Psoas muscle (tissue), 8 donors: ENCODE measurements around the gene ETFA. TPM values are rescaled to one million over a fixed set of nuclear protein-coding genes. Genes with fewer than 3 reads are reported as not detected.

Experiments
- ATAC-seq, 4 donors: fragments of 200-7000 bp; cut with Tn5 transposase; one replicate each; pipeline ENCODE4 v1.9.1; 2020; ENCODE audit warnings: moderate library complexity in 3 of 4, mild to moderate bottlenecking in 2 of 4
- DNase-seq, 2 donors: peaks; one replicate each; pipeline ENCODE4 v3.0.0-alpha.2; 2020
- H3K27ac ChIP-seq: fragments of 200-600 bp; one replicate; pipeline ENCODE4 v1.8.0; 2022
- H3K27me3 ChIP-seq, 3 donors: fragments of 200-600 bp in 1 of 3; one replicate each; pipeline versions ENCODE4 v1.6.1 to v1.8.0; 2013 to 2022; ENCODE audit warnings: low read length in 2 of 3, mild to moderate bottlenecking in 2 of 3, moderate library complexity in 1 of 3; ENCODE audit not compliant: insufficient read depth in 3 of 3
- H3K36me3 ChIP-seq, 2 donors: fragments of 200-600 bp in 1 of 2; one replicate each; pipeline versions ENCODE4 v1.6.1 to v1.8.0; 2013 to 2022; ENCODE audit warnings: low read depth in 1 of 2, mild to moderate bottlenecking in 1 of 2, moderate library complexity in 1 of 2; ENCODE audit not compliant: insufficient read depth in 1 of 2
- H3K4me1 ChIP-seq: fragments of 200-600 bp; one replicate; pipeline ENCODE4 v1.8.0; 2022
- H3K4me3 ChIP-seq: fragments of 200-600 bp; one replicate; pipeline ENCODE4 v1.8.0; 2022; ENCODE audit warnings: mild to moderate bottlenecking
- H3K9me3 ChIP-seq: fragments of 200-600 bp; one replicate; pipeline ENCODE4 v1.8.0; 2022
- CTCF ChIP-seq: fragments of 200-600 bp; IDR thresholded peaks from one replicate; pipeline ENCODE4 v1.8.0; 2022; ENCODE audit warnings: antibody characterized with exemption
- WGBS, 3 donors: extraction: QIAGEN DNeasy Blood & Tissue Kit; methylation state at CpG; one replicate each; pipeline versions ENCODE4 v1.1.6 to v1.1.7; 2013; 5-methylcytosine and 5-hydroxymethylcytosine counted together
- intact Hi-C, 2 donors: fragments of 100-400 bp; cut with DNase I; formaldehyde crosslinking; loops; one replicate each; pipeline versions ENCODE4 v1.11.0 to v1.14.2; 2022
- polyA plus RNA-seq, 3 donors: library from polyadenylated mRNA; stranded (reverse); fragments of 200-250 nt; gene quantifications; one replicate each; pipeline ENCODE4 v1.2.3, GENCODE V29; 2013
- total RNA-seq, 4 donors: library from RNA; stranded (reverse); fragmentation: NEBNext Ultra II Directional in 2 of 4; extraction: Animal tissue kit (Norgen Biotek cat#: 25700) in 2 of 4; gene quantifications; one replicate each; pipeline versions ENCODE4 v1.2.1 to v1.2.4, GENCODE V29; 2021 to 2023
- donor health status: healthy with polysubstance abuse.
- donor health status: DM: no; HTN: no; CAD: no; lungs with moderate emphysema.
- donor health status: Bipolar disorder and iron deficiency.
- donor health status: healthy.
- donor health status: DM: yes; HTN: yes; CAD: no.
- donor health status: DM: no; HTN: no; CAD: no.
- donor health status: DM: no; HTN: no; CAD: no.
- donor health status: DM: yes; HTN: yes; CAD: no.

The ETFA gene
- total and polyA plus RNA-seq, 7 donors: 257 to 368 (median 276) TPM

- Histone ChIP-seq H3K27me3 (peaks cover 5 to 72% (median 35%) of the 10 kb centered on the region in 3 donors), H3K27ac (no peak overlapping the region), H3K36me3 (no peaks in the 10 kb centered on the region), H3K9me3 (no peaks in the 10 kb centered on the region), H3K4me3 (no peak overlapping the region), H3K4me1 (peaks cover 13% of the 10 kb centered on the region)
- 90 to 93% (median 93%) methylated on average over 13 of the region's 13 CpGs for WGBS, 3 donors
- intact Hi-C loops: no loop called here
- TF ChIP-seq CTCF: no peak
- ATAC-seq: no peak
- DNase-seq: no peak
Measured at GRCh38 chr15:76347482-76348055, 36.3 kb upstream of the ETFA start.

DNA sequence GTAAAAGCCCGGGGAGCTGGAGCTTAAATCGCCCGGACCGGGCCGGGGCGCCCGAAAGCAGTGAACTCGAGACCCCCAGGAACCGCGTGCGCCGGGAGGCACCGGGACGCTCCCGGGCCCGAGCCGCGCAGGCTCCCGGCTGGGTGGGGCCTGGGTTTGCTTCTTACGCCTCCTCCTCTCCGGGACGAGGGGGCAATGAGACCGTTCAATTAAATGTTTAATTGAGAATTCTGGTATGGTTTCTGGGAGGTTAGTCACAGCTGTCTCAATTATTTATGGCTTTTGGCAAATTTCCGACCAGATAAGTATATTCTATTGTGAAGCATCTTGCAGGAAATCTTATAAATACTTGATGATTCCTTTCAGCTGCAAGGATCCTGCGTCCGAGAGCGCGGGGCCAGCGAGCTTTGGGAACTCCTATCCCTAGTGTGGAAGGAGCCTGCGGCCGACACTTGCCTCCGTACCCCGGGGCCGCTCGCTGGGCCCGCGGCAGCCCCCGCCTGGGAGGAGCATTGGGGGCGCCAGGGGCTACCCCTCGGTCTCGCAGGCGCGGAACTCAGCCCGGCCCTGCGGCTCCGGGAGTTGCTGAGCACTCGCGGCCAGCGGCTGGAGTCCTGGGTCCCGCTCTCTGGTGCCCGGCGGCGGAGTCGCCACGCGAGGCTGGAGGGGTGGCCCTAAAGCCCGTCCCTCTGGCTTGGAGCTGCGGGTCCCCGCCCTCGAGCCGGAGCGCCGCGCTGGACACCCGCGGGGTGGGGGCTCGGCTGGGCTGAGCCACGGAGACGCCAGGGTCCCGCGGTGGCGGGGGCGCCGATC is 35.6 kb upstream of the ETFA start:
- H3K4me3 ChIP-seq: peak overlapping the region; percentile 60
- peaks cover 5 to 79% (median 40%) of the 10 kb centered on the region in 3 donors for H3K27me3 ChIP-seq
- peaks cover 18% of the 10 kb centered on the region for H3K4me1 ChIP-seq
- no peak overlapping the region for H3K27ac ChIP-seq
- WGBS, 3 donors: 13 to 24% (median 20%) methylated on average over 67 to 74 of the region's 74 CpGs
- TF ChIP-seq CTCF: no peak
- DNase-seq: no peak
- ATAC-seq: peak in 3 of 4 donors; percentile 12 to 28 (median 18)
- intact Hi-C loops: no loop called here
- H3K36me3 ChIP-seq: no peaks in the 10 kb centered on the region
- no peaks in the 10 kb centered on the region for H3K9me3 ChIP-seq

- peaks cover 26% of the 10 kb centered on the region for H3K4me1 ChIP-seq
- ATAC-seq: peak in 2 of 4 donors; percentile 19 to 31
- no peak for DNase-seq
- WGBS, 3 donors: 7 to 18% (median 16%) methylated on average over 56 to 65 of the region's 65 CpGs
- peaks cover 5 to 87% (median 44%) of the 10 kb centered on the region in 3 donors for H3K27me3 ChIP-seq
- peak overlapping the region; percentile 60 for H3K4me3 ChIP-seq
- no peaks in the 10 kb centered on the region for H3K36me3 ChIP-seq
- no peak overlapping the region for H3K27ac ChIP-seq
- TF ChIP-seq CTCF: no peak
- intact Hi-C loops: no loop called here
- no peaks in the 10 kb centered on the region for H3K9me3 ChIP-seq
Measured at GRCh38 chr15:76345880-76346668, 34.8 kb upstream of the ETFA start.

GRCh38 chr15:76345583-76345879 is 34.3 kb upstream of the ETFA start:
- no peak overlapping the region for H3K4me3 ChIP-seq
- H3K27ac ChIP-seq: no peak overlapping the region

More at GRCh38 chr15:76345583-76345879, 34.3 kb upstream of the ETFA start:
- Histone ChIP-seq H3K9me3 (no peaks in the 10 kb centered on the region), H3K4me1 (peaks cover 31% of the 10 kb centered on the region), H3K36me3 (no peaks in the 10 kb centered on the region), H3K27me3 (peaks cover 5 to 93% (median 47%) of the 10 kb centered on the region in 3 donors)
- 35 to 40% (median 36%) methylated on average over 7 of the region's 7 CpGs for WGBS, 3 donors
- DNase-seq (no peak), ATAC-seq (no peak)
- intact Hi-C loops: no loop called here
- no peak for TF ChIP-seq CTCF
